ENCODE measurements around the gene RPS6KA5.
"Not testable (repeated sequence)": the region's sequence is repeated elsewhere in the genome, so short reads cannot be mapped to it uniquely, and the experiment has no call there.

The RPS6KA5 gene

GRCh38 chr14:91056361-91056760, 4.1 kb downstream of the RPS6KA5 start:
- Histone ChIP-seq H3K9me3 (ENCODE audit: control insufficient read depth, insufficient read depth, low read length) (no peaks in the 10 kb centered on the region), H3K9ac (ENCODE audit: low read depth, low read length) (no peak overlapping the region), H3K4me1 (ENCODE audit: insufficient read depth, low read length) (no peaks in the 10 kb centered on the region), H3K36me3 (ENCODE audit: insufficient read depth, low read length) (no peaks in the 10 kb centered on the region)

GRCh38 chr14:91055016-91055415, 5.4 kb downstream of the RPS6KA5 start:
- no peaks in the 10 kb centered on the region for H3K4me1 ChIP-seq (ENCODE audit: insufficient read depth, low read length)
- H3K9me3 ChIP-seq (ENCODE audit: control insufficient read depth, insufficient read depth, low read length): no peaks in the 10 kb centered on the region
- H3K9ac ChIP-seq (ENCODE audit: low read depth, low read length): no peak overlapping the region
- no peaks in the 10 kb centered on the region for H3K36me3 ChIP-seq (ENCODE audit: insufficient read depth, low read length)

- H3K9ac ChIP-seq (ENCODE audit: low read depth, low read length): no peak overlapping the region
- H3K36me3 ChIP-seq (ENCODE audit: insufficient read depth, low read length): no peaks in the 10 kb centered on the region
- H3K9me3 ChIP-seq (ENCODE audit: control insufficient read depth, insufficient read depth, low read length): no peaks in the 10 kb centered on the region
- no peaks in the 10 kb centered on the region for H3K4me1 ChIP-seq (ENCODE audit: insufficient read depth, low read length)
Measured at GRCh38 chr14:91048676-91049075, 11.8 kb downstream of the RPS6KA5 start.

- H3K4me1 ChIP-seq (ENCODE audit: insufficient read depth, low read length): no peaks in the 10 kb centered on the region
- no peaks in the 10 kb centered on the region for H3K36me3 ChIP-seq (ENCODE audit: insufficient read depth, low read length)
- H3K9me3 ChIP-seq (ENCODE audit: control insufficient read depth, insufficient read depth, low read length): no peaks in the 10 kb centered on the region
- H3K9ac ChIP-seq (ENCODE audit: low read depth, low read length): no peak overlapping the region
Measured at GRCh38 chr14:91048265-91048664, 12.2 kb downstream of the RPS6KA5 start.

- H3K9me3 ChIP-seq (ENCODE audit: control insufficient read depth, insufficient read depth, low read length): no peaks in the 10 kb centered on the region
- no peak overlapping the region for H3K9ac ChIP-seq (ENCODE audit: low read depth, low read length)
- no peaks in the 10 kb centered on the region for H3K4me1 ChIP-seq (ENCODE audit: insufficient read depth, low read length)
- H3K36me3 ChIP-seq (ENCODE audit: insufficient read depth, low read length): no peaks in the 10 kb centered on the region
Measured at GRCh38 chr14:91047174-91047753, 13.2 kb downstream of the RPS6KA5 start.

- Histone ChIP-seq H3K4me1 (ENCODE audit: insufficient read depth, low read length) (no peaks in the 10 kb centered on the region), H3K9me3 (ENCODE audit: control insufficient read depth, insufficient read depth, low read length) (no peaks in the 10 kb centered on the region), H3K36me3 (ENCODE audit: insufficient read depth, low read length) (no peaks in the 10 kb centered on the region), H3K9ac (ENCODE audit: low read depth, low read length) (no peak overlapping the region)
Measured at GRCh38 chr14:91046488-91047072, 13.9 kb downstream of the RPS6KA5 start.

GRCh38 chr14:91041450-91041849, 19.0 kb downstream of the RPS6KA5 start:
- Histone ChIP-seq H3K36me3 (ENCODE audit: insufficient read depth, low read length) (no peaks in the 10 kb centered on the region), H3K9ac (ENCODE audit: low read depth, low read length) (no peak overlapping the region), H3K4me1 (ENCODE audit: insufficient read depth, low read length) (no peaks in the 10 kb centered on the region), H3K9me3 (ENCODE audit: control insufficient read depth, insufficient read depth, low read length) (no peaks in the 10 kb centered on the region)

- H3K4me1 ChIP-seq (ENCODE audit: insufficient read depth, low read length): no peaks in the 10 kb centered on the region
- H3K9me3 ChIP-seq (ENCODE audit: control insufficient read depth, insufficient read depth, low read length): no peaks in the 10 kb centered on the region
- no peak overlapping the region for H3K9ac ChIP-seq (ENCODE audit: low read depth, low read length)
- no peaks in the 10 kb centered on the region for H3K36me3 ChIP-seq (ENCODE audit: insufficient read depth, low read length)
Measured at GRCh38 chr14:91040545-91040944, 19.9 kb downstream of the RPS6KA5 start.

- no peaks in the 10 kb centered on the region for H3K9me3 ChIP-seq (ENCODE audit: control insufficient read depth, insufficient read depth, low read length)
- no peak overlapping the region for H3K9ac ChIP-seq (ENCODE audit: low read depth, low read length)
- H3K36me3 ChIP-seq (ENCODE audit: insufficient read depth, low read length): no peaks in the 10 kb centered on the region
- H3K4me1 ChIP-seq (ENCODE audit: insufficient read depth, low read length): no peaks in the 10 kb centered on the region
Measured at GRCh38 chr14:91038439-91038838, 22.0 kb downstream of the RPS6KA5 start.

- Histone ChIP-seq H3K4me1 (ENCODE audit: insufficient read depth, low read length) (no peaks in the 10 kb centered on the region), H3K9ac (ENCODE audit: low read depth, low read length) (no peak overlapping the region), H3K36me3 (ENCODE audit: insufficient read depth, low read length) (no peaks in the 10 kb centered on the region), H3K9me3 (ENCODE audit: control insufficient read depth, insufficient read depth, low read length) (no peaks in the 10 kb centered on the region)
Measured at GRCh38 chr14:91036741-91037469, 23.5 kb downstream of the RPS6KA5 start.

- Histone ChIP-seq H3K36me3 (ENCODE audit: insufficient read depth, low read length) (no peaks in the 10 kb centered on the region), H3K9me3 (ENCODE audit: control insufficient read depth, insufficient read depth, low read length) (no peaks in the 10 kb centered on the region), H3K9ac (ENCODE audit: low read depth, low read length) (no peak overlapping the region), H3K4me1 (ENCODE audit: insufficient read depth, low read length) (no peaks in the 10 kb centered on the region)
Measured at GRCh38 chr14:91035855-91036254, 24.6 kb downstream of the RPS6KA5 start.

- H3K9ac ChIP-seq (ENCODE audit: low read depth, low read length); H3K9me3 ChIP-seq (ENCODE audit: control insufficient read depth, insufficient read depth, low read length); H3K36me3 ChIP-seq (ENCODE audit: insufficient read depth, low read length): not testable (repeated sequence)
- peaks cover 10% of the 10 kb centered on the region for H3K4me1 ChIP-seq (ENCODE audit: insufficient read depth, low read length)
Measured at GRCh38 chr14:91034379-91034778, 26.1 kb downstream of the RPS6KA5 start.

- H3K36me3 ChIP-seq (ENCODE audit: insufficient read depth, low read length): no peaks in the 10 kb centered on the region
- H3K4me1 ChIP-seq (ENCODE audit: insufficient read depth, low read length): peaks cover 11% of the 10 kb centered on the region
- H3K9ac ChIP-seq (ENCODE audit: low read depth, low read length): no peak overlapping the region
- H3K9me3 ChIP-seq (ENCODE audit: control insufficient read depth, insufficient read depth, low read length): no peaks in the 10 kb centered on the region
Measured at GRCh38 chr14:91032248-91032647, 28.2 kb downstream of the RPS6KA5 start.

- peaks cover 11% of the 10 kb centered on the region for H3K4me1 ChIP-seq (ENCODE audit: insufficient read depth, low read length)
- H3K36me3 ChIP-seq (ENCODE audit: insufficient read depth, low read length): no peaks in the 10 kb centered on the region
- no peak overlapping the region for H3K9ac ChIP-seq (ENCODE audit: low read depth, low read length)
- no peaks in the 10 kb centered on the region for H3K9me3 ChIP-seq (ENCODE audit: control insufficient read depth, insufficient read depth, low read length)
Measured at GRCh38 chr14:91031666-91032065, 28.8 kb downstream of the RPS6KA5 start.
